ENCODE results near the gene AADACL3.

GRCh38 chr1:12730156-12730555 lies 14.2 kb downstream of the AADACL3 start:
- TF ChIP-seq CTCF (IDR thresholded peaks at IDR 0.05; ENCODE audit: control extremely low read depth in 1 of 3, insufficient read depth in 1 of 3, low read depth in 1 of 3, low read length in 3 of 3) (no peak), GTF2F1 (IDR thresholded peaks at IDR 0.05; ENCODE audit: borderline replicate concordance, low read depth, low read length) (no peak), POLR2A (IDR thresholded peaks at IDR 0.05; ENCODE audit: control extremely low read depth in 1 of 2, low read depth in 2 of 2, low read length in 2 of 2) (no peak), EP300 (IDR thresholded peaks at IDR 0.05; ENCODE audit: borderline replicate concordance in 1 of 2, low read depth in 2 of 2, low read length in 2 of 2) (no peak), POLR2AphosphoS5 (IDR thresholded peaks at IDR 0.05; ENCODE audit: low read depth, low read length) (no peak), RXRA (IDR thresholded peaks at IDR 0.05; ENCODE audit: insufficient read depth, low read depth, low read length) (no peak), USF2 (IDR thresholded peaks at IDR 0.05; ENCODE audit: low read length) (no peak), POU5F1 (IDR thresholded peaks at IDR 0.05; ENCODE audit: low read depth, low read length) (no peak), YY1 (IDR thresholded peaks at IDR 0.05; ENCODE audit: low read depth, low read length) (no peak), BRCA1 (IDR thresholded peaks at IDR 0.05; ENCODE audit: low read depth, low read length) (no peak), EGR1 (IDR thresholded peaks at IDR 0.05; ENCODE audit: borderline replicate concordance, low read depth, low read length) (no peak), EZH2 (IDR thresholded peaks at IDR 0.05; ENCODE audit: low read depth, low read length, severe bottlenecking) (no peak)
- TF ChIP-seq, protein P1, sequence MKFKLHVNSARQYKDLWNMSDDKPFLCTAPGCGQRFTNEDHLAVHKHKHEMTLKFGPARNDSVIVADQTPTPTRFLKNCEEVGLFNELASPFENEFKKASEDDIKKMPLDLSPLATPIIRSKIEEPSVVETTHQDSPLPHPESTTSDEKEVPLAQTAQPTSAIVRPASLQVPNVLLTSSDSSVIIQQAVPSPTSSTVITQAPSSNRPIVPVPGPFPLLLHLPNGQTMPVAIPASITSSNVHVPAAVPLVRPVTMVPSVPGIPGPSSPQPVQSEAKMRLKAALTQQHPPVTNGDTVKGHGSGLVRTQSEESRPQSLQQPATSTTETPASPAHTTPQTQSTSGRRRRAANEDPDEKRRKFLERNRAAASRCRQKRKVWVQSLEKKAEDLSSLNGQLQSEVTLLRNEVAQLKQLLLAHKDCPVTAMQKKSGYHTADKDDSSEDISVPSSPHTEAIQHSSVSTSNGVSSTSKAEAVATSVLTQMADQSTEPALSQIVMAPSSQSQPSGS (IDR thresholded peaks at IDR 0.05; ENCODE audit: low read length), result no peak
